HG03439 (cell line): ENCODE results near the gene FLT3LG.
A peak's percentile ranks its signal among the peaks of the same experiment; 100 is the strongest.
"Not testable (repeated sequence)": the region's sequence is repeated elsewhere in the genome, so short reads cannot be mapped to it uniquely, and the experiment has no call there.

Experiments
- ATAC-seq: cut with Tn5 transposase; IDR thresholded peaks from one replicate; pipeline ENCODE4 v1.9.1; 2021; ENCODE audit warnings: mild to moderate bottlenecking, moderate library complexity; ENCODE audit not compliant: unreplicated experiment

The FLT3LG gene

DNA sequence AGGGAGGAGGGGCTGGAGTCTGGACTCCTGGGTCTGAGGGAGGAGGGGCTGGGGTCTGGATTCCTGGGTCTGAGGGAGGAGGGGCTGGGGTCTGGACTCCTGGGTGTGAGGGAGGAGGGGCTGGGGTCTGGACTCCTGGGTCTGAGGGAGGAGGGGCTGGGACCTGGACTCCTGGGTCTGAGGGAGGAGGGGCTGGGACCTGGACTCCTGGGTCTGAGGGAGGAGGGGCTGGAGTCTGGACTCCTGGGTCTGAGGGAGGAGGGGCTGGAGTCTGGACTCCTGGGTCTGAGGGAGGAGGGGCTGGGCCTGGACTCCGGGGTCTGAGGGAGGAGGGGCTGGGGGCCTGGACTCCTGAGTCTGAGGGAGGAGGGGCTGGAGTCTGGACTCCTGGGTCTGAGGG lies 12.9 kb upstream of the FLT3LG start:
- ATAC-seq, result not testable (repeated sequence)

GRCh38 chr19:49461656-49462055 lies 12.4 kb upstream of the FLT3LG start:
- ATAC-seq, result no peak

- ATAC-seq, result no peak
Observed at GRCh38 chr19:49462492-49462891, 11.5 kb upstream of the FLT3LG start.

DNA sequence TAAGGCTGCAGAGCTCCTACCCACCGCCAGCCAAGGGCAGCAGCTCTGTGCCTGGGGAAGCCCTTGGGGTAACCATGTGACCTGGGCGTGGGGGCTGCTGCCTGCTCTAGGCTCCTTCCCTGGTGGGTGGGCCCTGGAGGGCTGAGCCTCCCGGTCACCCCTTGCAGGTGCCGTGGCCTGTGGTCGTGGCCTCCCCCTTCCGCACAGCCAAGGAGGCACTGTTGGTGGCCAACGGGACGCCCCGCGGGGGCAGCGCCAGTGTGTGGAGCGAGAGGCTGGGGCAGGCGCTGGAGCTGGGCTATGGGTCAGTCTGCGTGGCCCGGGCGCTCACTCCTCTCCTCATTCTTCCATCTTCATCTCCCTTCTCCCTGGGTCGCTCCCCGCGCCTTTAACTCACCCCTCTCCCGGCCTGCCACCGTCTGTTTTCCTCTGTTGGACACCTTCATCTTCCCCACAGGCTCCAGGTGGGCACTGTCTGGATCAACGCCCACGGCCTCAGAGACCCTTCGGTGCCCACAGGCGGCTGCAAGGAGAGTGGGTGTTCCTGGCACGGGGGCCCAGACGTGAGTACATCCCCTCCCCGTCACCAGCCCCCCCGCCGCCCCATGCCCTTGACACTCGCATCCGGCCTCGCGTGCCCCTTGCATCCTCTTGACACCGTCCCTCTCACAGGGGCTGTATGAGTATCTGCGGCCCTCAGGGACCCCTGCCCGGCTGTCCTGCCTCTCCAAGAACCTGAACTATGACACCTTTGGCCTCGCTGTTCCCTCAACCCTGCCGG lies 9.9 kb upstream of the FLT3LG start:
- ATAC-seq, result no peak

- ATAC-seq, result no peak
Observed at GRCh38 chr19:49465371-49465770, 8.6 kb upstream of the FLT3LG start.

- no peak for ATAC-seq
Observed at GRCh38 chr19:49468199-49468598, 5.8 kb upstream of the FLT3LG start.

GRCh38 chr19:49468746-49469447 lies 5.1 kb upstream of the FLT3LG start:
- no peak for ATAC-seq

DNA sequence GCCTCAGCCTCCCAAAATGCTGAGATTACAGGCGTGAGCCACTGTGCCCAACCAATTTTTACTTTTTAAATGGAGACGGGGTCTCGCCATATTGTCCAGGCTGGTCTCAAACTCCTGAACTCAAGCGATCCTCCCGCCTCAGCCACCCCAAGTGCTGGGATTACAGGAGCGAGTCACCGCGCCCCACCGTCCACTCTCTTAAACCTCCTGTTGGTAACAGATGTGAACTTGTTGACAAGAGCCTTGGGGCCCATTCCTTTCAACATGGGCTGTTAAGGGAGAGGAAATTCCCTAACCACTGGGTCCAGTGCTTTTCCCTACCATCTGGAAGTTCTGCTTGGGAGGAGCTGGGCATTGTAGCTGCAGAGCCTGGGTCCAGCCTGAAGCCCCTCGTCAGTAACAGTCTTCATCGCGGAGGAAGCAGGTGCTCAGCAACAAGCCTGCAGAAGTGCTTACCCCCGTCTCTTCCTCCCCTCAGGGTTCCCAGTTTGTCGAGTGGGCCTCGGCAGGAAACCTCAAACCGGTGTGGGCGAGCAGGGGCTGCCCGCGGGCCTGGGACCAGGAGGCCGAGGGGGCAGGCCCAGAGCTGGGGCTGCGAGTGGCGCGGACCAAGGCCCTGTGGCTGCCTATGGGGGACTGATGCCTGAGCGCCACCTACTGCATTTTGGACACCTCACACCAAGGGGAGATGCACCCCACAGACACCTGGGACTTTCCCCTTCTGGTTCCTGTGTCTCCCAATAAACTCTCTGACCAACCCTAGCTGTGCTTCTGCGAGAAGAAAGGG lies 4.0 kb upstream of the FLT3LG start:
- ATAC-seq, result peak; percentile 55

DNA sequence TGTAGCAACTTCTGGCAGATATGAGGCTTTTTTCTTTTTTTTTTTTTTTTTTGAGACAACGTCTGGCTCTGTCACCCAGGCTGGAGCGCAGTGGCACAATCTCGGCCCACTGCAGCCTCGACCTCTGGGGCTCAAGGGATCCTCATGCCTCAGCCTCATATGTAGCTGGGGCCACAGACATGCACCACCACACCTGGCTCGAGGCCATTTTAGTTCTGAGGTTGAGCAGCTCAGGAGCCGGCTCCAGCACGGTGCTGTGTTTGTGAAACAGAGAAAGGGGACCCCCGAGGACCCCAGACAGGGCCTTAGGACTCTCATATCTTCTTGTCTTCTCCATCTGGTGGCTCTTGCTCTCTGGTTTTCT lies 3.4 kb upstream of the FLT3LG start:
- ATAC-seq, result no peak

DNA sequence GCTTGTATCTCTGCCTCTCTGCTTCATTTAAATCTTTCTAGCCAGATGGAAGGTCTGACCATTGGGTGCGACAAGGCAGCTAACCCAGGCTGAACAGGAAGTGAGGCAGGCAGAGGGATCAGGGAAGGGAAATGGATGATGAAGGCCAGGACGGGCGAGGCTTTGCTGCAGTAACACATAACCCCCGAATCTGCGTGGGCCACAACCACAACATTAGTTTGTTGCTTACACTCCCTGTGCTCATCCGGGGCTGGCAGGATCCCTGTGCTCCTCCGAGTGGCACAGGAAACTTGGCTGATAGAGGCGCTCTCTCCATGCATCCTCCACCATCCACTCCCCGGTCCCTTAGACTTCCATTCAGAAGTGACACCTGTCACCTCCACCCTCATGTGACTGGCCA lies 1.1 kb upstream of the FLT3LG start:
- ATAC-seq, result no peak

- ATAC-seq, result not testable (repeated sequence)
Observed at GRCh38 chr19:49473501-49473867, 531 bp upstream of the FLT3LG start.

DNA sequence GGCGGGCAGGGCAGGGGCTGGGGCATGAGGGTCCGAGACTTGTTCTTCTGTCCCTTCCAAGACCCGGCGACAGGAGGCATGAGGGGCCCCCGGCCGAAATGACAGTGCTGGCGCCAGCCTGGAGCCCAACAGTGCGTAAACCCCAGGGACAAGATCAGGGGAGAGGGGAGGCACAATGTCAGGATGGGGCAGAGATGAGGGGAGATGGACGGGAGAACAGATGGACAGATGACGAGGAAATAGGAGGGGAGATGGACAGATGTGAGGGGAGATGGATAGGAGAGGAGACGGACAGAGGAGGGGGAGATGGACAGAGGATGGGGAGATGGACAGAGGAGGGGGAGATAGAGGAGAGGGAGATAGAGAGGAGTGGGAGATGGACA lies 518 bp downstream of the FLT3LG start:
- no peak for ATAC-seq

DNA sequence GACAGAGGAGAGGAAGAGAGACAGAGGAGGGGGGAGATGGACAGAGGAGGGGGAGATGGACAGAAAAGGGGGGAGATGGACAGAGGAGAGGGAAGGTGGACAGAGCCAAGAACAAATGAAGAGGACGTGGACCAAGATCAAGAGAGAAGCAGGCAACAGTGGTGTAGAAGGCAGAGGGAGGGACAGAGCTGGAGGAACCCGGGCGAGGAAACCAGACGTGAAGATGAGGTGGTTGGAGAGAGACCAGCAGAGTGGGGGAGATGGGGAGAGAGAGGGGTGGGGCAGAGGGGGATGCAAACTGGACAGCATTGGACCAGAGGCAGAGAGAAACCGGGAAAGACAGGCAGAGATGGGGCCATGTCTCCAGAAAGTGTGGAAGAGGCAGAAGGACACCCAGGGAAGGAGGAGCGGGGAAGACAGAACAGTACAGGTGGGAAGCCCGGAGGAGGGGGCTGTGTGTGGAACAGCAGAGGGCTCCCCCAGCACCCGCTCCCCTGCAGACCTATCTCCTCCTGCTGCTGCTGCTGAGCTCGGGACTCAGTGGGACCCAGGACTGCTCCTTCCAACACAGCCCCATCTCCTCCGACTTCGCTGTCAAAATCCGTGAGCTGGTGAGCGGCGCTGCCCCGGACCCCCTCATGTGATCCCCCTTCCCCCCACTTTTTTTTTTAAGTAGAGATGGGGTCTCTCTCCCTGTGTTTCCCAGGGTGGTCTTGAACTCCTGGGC lies 1.3 kb downstream of the FLT3LG start:
- ATAC-seq, result no peak

DNA sequence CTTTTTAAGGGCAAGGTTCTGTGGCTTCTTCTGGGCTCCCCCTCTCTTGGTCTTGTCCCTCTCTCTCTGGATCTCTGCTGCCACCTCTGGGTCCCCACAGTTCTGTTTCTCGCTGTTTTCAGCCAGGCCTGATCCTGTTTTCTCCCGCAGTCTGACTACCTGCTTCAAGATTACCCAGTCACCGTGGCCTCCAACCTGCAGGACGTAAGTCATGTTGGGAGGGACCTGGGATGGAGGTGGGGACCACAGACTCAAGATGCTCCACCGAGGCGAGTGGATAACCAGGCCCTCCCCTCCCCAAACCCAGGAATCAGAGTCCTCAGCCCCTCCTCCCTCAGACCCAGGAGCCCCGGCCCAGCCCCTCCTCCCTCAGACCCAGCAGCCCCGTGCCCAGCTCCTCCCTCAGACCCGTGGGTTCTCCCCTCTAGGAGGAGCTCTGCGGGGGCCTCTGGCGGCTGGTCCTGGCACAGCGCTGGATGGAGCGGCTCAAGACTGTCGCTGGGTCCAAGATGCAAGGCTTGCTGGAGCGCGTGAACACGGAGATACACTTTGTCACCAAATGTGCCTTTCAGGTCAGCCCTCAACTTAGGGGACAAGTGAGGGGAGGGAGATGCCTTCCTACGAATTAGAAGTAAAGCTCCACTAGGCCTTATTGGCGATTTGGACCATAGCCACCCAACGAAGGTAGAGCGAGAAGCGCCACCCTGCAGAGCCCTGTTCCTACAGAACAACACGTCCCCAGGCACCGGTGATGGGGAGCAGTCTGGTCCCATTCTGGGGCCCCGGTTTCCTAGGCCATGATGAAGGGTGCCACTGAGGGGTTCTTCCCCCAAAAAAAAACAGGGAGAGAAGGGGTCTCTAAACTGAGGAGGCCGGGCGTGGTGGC lies 2.2 kb downstream of the FLT3LG start:
- no peak for ATAC-seq

DNA sequence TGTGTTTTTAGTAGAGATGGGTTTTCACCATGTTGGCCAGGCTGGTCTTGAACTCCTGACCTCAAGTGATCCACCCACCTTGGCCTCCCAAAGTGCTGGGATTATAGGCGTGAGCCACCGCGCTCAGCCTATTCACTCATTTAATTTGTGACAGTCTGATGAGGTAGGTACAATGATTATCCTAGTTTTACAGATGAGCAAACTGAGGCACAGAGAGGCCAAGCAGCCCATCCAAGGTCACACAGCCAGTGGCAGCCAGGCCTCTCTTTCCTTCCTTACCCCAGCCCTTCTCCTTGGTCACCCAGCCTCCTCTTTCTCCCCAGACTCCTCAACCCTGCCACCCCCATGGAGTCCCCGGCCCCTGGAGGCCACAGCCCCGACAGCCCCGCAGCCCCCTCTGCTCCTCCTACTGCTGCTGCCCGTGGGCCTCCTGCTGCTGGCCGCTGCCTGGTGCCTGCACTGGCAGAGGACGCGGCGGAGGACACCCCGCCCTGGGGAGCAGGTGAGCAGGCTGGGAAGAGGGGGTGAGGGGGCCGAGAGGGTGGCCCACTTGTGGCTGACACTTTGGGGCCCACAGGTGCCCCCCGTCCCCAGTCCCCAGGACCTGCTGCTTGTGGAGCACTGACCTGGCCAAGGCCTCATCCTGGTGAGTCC lies 6.1 kb downstream of the FLT3LG start:
- no peak for ATAC-seq

- ATAC-seq, result no peak
Observed at GRCh38 chr19:49481020-49481683, 7.1 kb downstream of the FLT3LG start.

GRCh38 chr19:49486232-49486631 lies 12.2 kb downstream of the FLT3LG start:
- ATAC-seq, result no peak

DNA sequence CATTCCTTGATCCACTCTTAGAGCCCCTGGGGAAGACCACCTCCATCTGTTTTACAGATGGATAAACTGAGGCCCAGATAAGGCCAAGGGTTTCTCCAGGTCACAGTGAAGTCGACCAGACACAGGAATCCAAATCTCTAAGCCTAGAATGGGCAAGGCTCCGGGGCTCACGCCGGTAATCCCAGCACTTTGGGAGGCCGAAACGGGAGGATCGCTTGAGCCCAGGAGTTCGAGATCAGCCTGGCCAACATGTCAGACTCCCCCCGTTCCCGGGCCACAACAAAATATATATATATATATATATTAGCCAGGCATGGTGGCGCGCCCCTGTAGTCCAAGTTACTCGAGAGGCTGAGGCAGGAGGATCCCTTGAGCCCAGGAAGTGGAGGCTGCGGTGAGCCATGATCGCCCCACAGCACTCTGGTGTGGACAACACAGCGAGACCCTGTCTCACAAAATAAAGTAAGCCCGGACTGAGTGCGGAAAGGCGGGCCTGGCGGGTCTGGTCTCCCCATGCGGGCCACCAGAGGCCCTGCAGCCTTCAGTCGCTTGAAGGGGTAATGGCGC lies 12.8 kb downstream of the FLT3LG start:
- no peak for ATAC-seq
